Osteoblast (primary cell): Measurements from ENCODE around the gene COLEC11. TPM values are rescaled to one million over a fixed set of nuclear protein-coding genes. Genes with fewer than 3 reads are reported as not detected.

Experiments used
- DNase-seq: peaks from one replicate; pipeline ENCODE4 v3.0.0; 2011; ENCODE audit warnings: low spot score, mixed read lengths; ENCODE audit not compliant: insufficient read length; ENCODE audit errors: missing footprints
- H2AFZ ChIP-seq: 2 replicates; pipeline ENCODE4 v1.6.0; 2011; ENCODE audit warnings: mild to moderate bottlenecking, low read length
- H3K27ac ChIP-seq: 2 replicates; pipeline ENCODE4 v1.5.1; 2011; ENCODE audit warnings: mild to moderate bottlenecking, low read depth, low read length, moderate library complexity
- H3K27me3 ChIP-seq: 2 replicates; pipeline ENCODE4 v1.6.0; 2012; ENCODE audit warnings: mild to moderate bottlenecking, control low read depth, inconsistent platforms, low read length, moderate library complexity; ENCODE audit not compliant: insufficient read depth
- H3K36me3 ChIP-seq: 2 replicates; pipeline ENCODE4 v1.5.1; 2011; ENCODE audit warnings: mild to moderate bottlenecking, low read length, control low read depth, moderate library complexity; ENCODE audit not compliant: insufficient read depth
- H3K4me1 ChIP-seq: 2 replicates; pipeline ENCODE4 v1.5.1; 2011; ENCODE audit warnings: mild to moderate bottlenecking, low read length, control low read depth, moderate library complexity; ENCODE audit not compliant: insufficient read depth
- H3K4me2 ChIP-seq: 2 replicates; pipeline ENCODE4 v1.6.0; 2011; ENCODE audit warnings: mild to moderate bottlenecking, low read length; ENCODE audit not compliant: insufficient read depth
- H3K4me3 ChIP-seq: fragments of 200-600 bp; sonication (generic); 3 replicates; pipeline ENCODE4 v1.5.1; 2012; ENCODE audit warnings: mild to moderate bottlenecking, low read length, inconsistent platforms; ENCODE audit not compliant: insufficient read depth
- H3K79me2 ChIP-seq: 2 replicates; pipeline ENCODE4 v1.6.0; 2012; ENCODE audit warnings: mild to moderate bottlenecking, low read length, control low read depth, inconsistent platforms; ENCODE audit not compliant: insufficient read depth
- H3K9me3 ChIP-seq: 2 replicates; pipeline ENCODE4 v1.5.1; 2011; ENCODE audit warnings: low read depth, low read length, control low read depth
- H4K20me1 ChIP-seq: 2 replicates; pipeline ENCODE4 v1.6.0; 2012; ENCODE audit warnings: mild to moderate bottlenecking, low read length, control low read depth; ENCODE audit not compliant: insufficient read depth
- CTCF ChIP-seq: IDR thresholded peaks from 2 replicates; pipeline ENCODE4 v1.5.1; 2011; ENCODE audit warnings: mild to moderate bottlenecking, low read depth, low read length, moderate library complexity; ENCODE audit errors: extremely low read depth
- total RNA-seq: library from RNA; depleted of rRNA; stranded (reverse); fragments of >200 nt; gene quantifications from 2 replicates; pipeline ENCODE4 v1.2.3, GENCODE V29; 2012

COLEC11 gene
- total RNA-seq, 1 donor, result 0.36 TPM

- Histone ChIP-seq H4K20me1 (no peaks in the 10 kb centered on the region), H3K4me1 (peaks cover 11% of the 10 kb centered on the region), H3K27ac (no peak overlapping the region), H3K36me3 (no peaks in the 10 kb centered on the region), H3K4me3 (no peak overlapping the region), H3K27me3 (no peaks in the 10 kb centered on the region), H2AFZ (no peak overlapping the region), H3K79me2 (no peaks in the 10 kb centered on the region), H3K4me2 (no peak overlapping the region), H3K9me3 (no peaks in the 10 kb centered on the region)
- no peak for TF ChIP-seq CTCF
- peak; percentile 55 for DNase-seq
Observed at GRCh38 chr2:3647246-3647645, 52.3 kb downstream of the COLEC11 start.

GRCh38 chr2:3647831-3648651, 53.1 kb downstream of the COLEC11 start:
- Histone ChIP-seq H3K36me3 (no peaks in the 10 kb centered on the region), H3K9me3 (no peaks in the 10 kb centered on the region), H2AFZ (no peak overlapping the region), H3K79me2 (no peaks in the 10 kb centered on the region), H4K20me1 (no peaks in the 10 kb centered on the region), H3K4me2 (no peak overlapping the region), H3K4me3 (no peak overlapping the region), H3K27me3 (no peaks in the 10 kb centered on the region), H3K4me1 (peaks cover 11% of the 10 kb centered on the region), H3K27ac (no peak overlapping the region)
- no peak for TF ChIP-seq CTCF
- DNase-seq, result peak; percentile 76

- Histone ChIP-seq H3K4me1 (peaks cover 11% of the 10 kb centered on the region), H3K4me2 (no peak overlapping the region), H4K20me1 (no peaks in the 10 kb centered on the region), H3K27me3 (no peaks in the 10 kb centered on the region), H3K9me3 (no peaks in the 10 kb centered on the region), H3K27ac (no peak overlapping the region), H2AFZ (no peak overlapping the region), H3K36me3 (no peaks in the 10 kb centered on the region), H3K4me3 (no peak overlapping the region), H3K79me2 (no peaks in the 10 kb centered on the region)
- DNase-seq, result peak; percentile 63
- TF ChIP-seq CTCF, result no peak
Observed at GRCh38 chr2:3648652-3649177, 53.8 kb downstream of the COLEC11 start.

GRCh38 chr2:3649581-3649980, 54.7 kb downstream of the COLEC11 start:
- no peaks in the 10 kb centered on the region for H4K20me1 ChIP-seq
- H3K27me3 ChIP-seq, result no peaks in the 10 kb centered on the region
- no peak overlapping the region for H3K27ac ChIP-seq
- no peak overlapping the region for H2AFZ ChIP-seq
- no peak overlapping the region for H3K4me2 ChIP-seq
- no peak for TF ChIP-seq CTCF
- H3K79me2 ChIP-seq, result no peaks in the 10 kb centered on the region
- H3K9me3 ChIP-seq, result no peaks in the 10 kb centered on the region
- H3K36me3 ChIP-seq, result no peaks in the 10 kb centered on the region
- no peak overlapping the region for H3K4me3 ChIP-seq
- peak; percentile 45 for DNase-seq
- peaks cover 11% of the 10 kb centered on the region for H3K4me1 ChIP-seq
